Activated naive CD8-positive, alpha-beta T cell (primary cell): ENCODE data around the gene RAB11FIP4.

Experiments
- H3K27ac Mint-ChIP-seq: one replicate; pipeline ENCODE4 v1.8.0; 2021; ENCODE audit warnings: mixed read lengths
- H3K27me3 Mint-ChIP-seq: one replicate; pipeline ENCODE4 v1.8.0; 2021; ENCODE audit warnings: mixed read lengths
- H3K36me3 Mint-ChIP-seq: one replicate; pipeline ENCODE4 v1.8.0; 2021; ENCODE audit warnings: mixed read lengths
- H3K4me1 Mint-ChIP-seq: one replicate; pipeline ENCODE4 v1.8.0; 2021; ENCODE audit warnings: low read depth, mixed read lengths
- H3K4me3 Mint-ChIP-seq: one replicate; pipeline ENCODE4 v1.8.0; 2021; ENCODE audit warnings: mild to moderate bottlenecking, mixed read lengths
- H3K9me3 Mint-ChIP-seq: one replicate; pipeline ENCODE4 v1.8.0; 2021; ENCODE audit warnings: low read depth, mixed read lengths

Gene RAB11FIP4

GRCh38 chr17:31511195-31511578 is 119.7 kb downstream of the RAB11FIP4 start:
- peak overlapping the region; percentile 44 for H3K4me3 Mint-ChIP-seq

GRCh38 chr17:31511580-31511979 is 120.1 kb downstream of the RAB11FIP4 start:
- Mint-ChIP-seq H3K27ac (peak overlapping the region; percentile 100), H3K36me3 (no peaks in the 10 kb centered on the region), H3K4me3 (no peak overlapping the region), H3K4me1 (peaks cover 59% of the 10 kb centered on the region), H3K27me3 (no peaks in the 10 kb centered on the region), H3K9me3 (no peaks in the 10 kb centered on the region)

More at GRCh38 chr17:31511195-31511578, 119.7 kb downstream of the RAB11FIP4 start:
- Mint-ChIP-seq H3K9me3 (no peaks in the 10 kb centered on the region), H3K27ac (peak overlapping the region; percentile 100), H3K27me3 (no peaks in the 10 kb centered on the region), H3K36me3 (no peaks in the 10 kb centered on the region), H3K4me1 (peaks cover 62% of the 10 kb centered on the region)

GRCh38 chr17:31512104-31512740 is 120.7 kb downstream of the RAB11FIP4 start:
- Mint-ChIP-seq H3K27ac (peak overlapping the region; percentile 61), H3K4me3 (no peak overlapping the region), H3K4me1 (peaks cover 57% of the 10 kb centered on the region), H3K27me3 (no peaks in the 10 kb centered on the region), H3K9me3 (no peaks in the 10 kb centered on the region), H3K36me3 (no peaks in the 10 kb centered on the region)

- H3K4me3 Mint-ChIP-seq, result no peak overlapping the region
- no peaks in the 10 kb centered on the region for H3K36me3 Mint-ChIP-seq
- no peaks in the 10 kb centered on the region for H3K9me3 Mint-ChIP-seq
- H3K4me1 Mint-ChIP-seq, result peaks cover 57% of the 10 kb centered on the region
- no peaks in the 10 kb centered on the region for H3K27me3 Mint-ChIP-seq
- H3K27ac Mint-ChIP-seq, result peak overlapping the region; percentile 61
These were observed 121.3 kb downstream of the RAB11FIP4 start for GRCh38 chr17:31512796-31513195.

- H3K36me3 Mint-ChIP-seq, result no peaks in the 10 kb centered on the region
- H3K4me1 Mint-ChIP-seq, result peaks cover 47% of the 10 kb centered on the region
- no peaks in the 10 kb centered on the region for H3K27me3 Mint-ChIP-seq
- peak overlapping the region; percentile 50 for H3K27ac Mint-ChIP-seq
- no peaks in the 10 kb centered on the region for H3K9me3 Mint-ChIP-seq
- H3K4me3 Mint-ChIP-seq, result no peak overlapping the region
These were observed 122.4 kb downstream of the RAB11FIP4 start for GRCh38 chr17:31513731-31514427.

GRCh38 chr17:31515267-31515666 is 123.8 kb downstream of the RAB11FIP4 start:
- Mint-ChIP-seq H3K36me3 (no peaks in the 10 kb centered on the region), H3K27ac (peak overlapping the region; percentile 86)

GRCh38 chr17:31517524-31517923 is 126.0 kb downstream of the RAB11FIP4 start:
- no peak overlapping the region for H3K4me3 Mint-ChIP-seq
- H3K4me1 Mint-ChIP-seq, result peaks cover 17% of the 10 kb centered on the region
- peaks cover 3% of the 10 kb centered on the region for H3K36me3 Mint-ChIP-seq
- H3K27ac Mint-ChIP-seq, result no peak overlapping the region
- H3K27me3 Mint-ChIP-seq, result no peaks in the 10 kb centered on the region
- H3K9me3 Mint-ChIP-seq, result no peaks in the 10 kb centered on the region

More at GRCh38 chr17:31515267-31515666, 123.8 kb downstream of the RAB11FIP4 start:
- Mint-ChIP-seq H3K27me3 (no peaks in the 10 kb centered on the region), H3K4me1 (peaks cover 33% of the 10 kb centered on the region), H3K4me3 (no peak overlapping the region), H3K9me3 (no peaks in the 10 kb centered on the region)

- Mint-ChIP-seq H3K4me3 (no peak overlapping the region), H3K9me3 (no peaks in the 10 kb centered on the region), H3K27ac (no peak overlapping the region), H3K27me3 (no peaks in the 10 kb centered on the region), H3K4me1 (peaks cover 15% of the 10 kb centered on the region), H3K36me3 (peaks cover 3% of the 10 kb centered on the region)
These were observed 127.0 kb downstream of the RAB11FIP4 start for GRCh38 chr17:31518478-31518877.

GRCh38 chr17:31521632-31522283 is 130.3 kb downstream of the RAB11FIP4 start:
- no peaks in the 10 kb centered on the region for H3K4me1 Mint-ChIP-seq
- H3K9me3 Mint-ChIP-seq, result no peaks in the 10 kb centered on the region
- H3K4me3 Mint-ChIP-seq, result no peak overlapping the region
- no peaks in the 10 kb centered on the region for H3K27me3 Mint-ChIP-seq
- peaks cover 3% of the 10 kb centered on the region for H3K36me3 Mint-ChIP-seq
- no peak overlapping the region for H3K27ac Mint-ChIP-seq

- Mint-ChIP-seq H3K27ac (no peak overlapping the region), H3K36me3 (peaks cover 3% of the 10 kb centered on the region), H3K4me3 (no peak overlapping the region)
These were observed 130.9 kb downstream of the RAB11FIP4 start for GRCh38 chr17:31522284-31522931.

GRCh38 chr17:31522987-31523495 is 131.6 kb downstream of the RAB11FIP4 start:
- Mint-ChIP-seq H3K36me3 (peaks cover 3% of the 10 kb centered on the region), H3K27ac (no peak overlapping the region), H3K27me3 (no peaks in the 10 kb centered on the region), H3K9me3 (no peaks in the 10 kb centered on the region), H3K4me3 (no peak overlapping the region), H3K4me1 (no peaks in the 10 kb centered on the region)

More at GRCh38 chr17:31522284-31522931, 130.9 kb downstream of the RAB11FIP4 start:
- H3K4me1 Mint-ChIP-seq, result no peaks in the 10 kb centered on the region
- no peaks in the 10 kb centered on the region for H3K27me3 Mint-ChIP-seq
- no peaks in the 10 kb centered on the region for H3K9me3 Mint-ChIP-seq

GRCh38 chr17:31523862-31524730 is 132.6 kb downstream of the RAB11FIP4 start:
- Mint-ChIP-seq H3K4me3 (no peak overlapping the region), H3K9me3 (no peaks in the 10 kb centered on the region), H3K36me3 (peaks cover 3% of the 10 kb centered on the region), H3K27ac (no peak overlapping the region), H3K4me1 (no peaks in the 10 kb centered on the region), H3K27me3 (no peaks in the 10 kb centered on the region)

GRCh38 chr17:31524926-31525800 is 133.7 kb downstream of the RAB11FIP4 start:
- Mint-ChIP-seq H3K4me3 (no peak overlapping the region), H3K4me1 (no peaks in the 10 kb centered on the region), H3K9me3 (no peaks in the 10 kb centered on the region), H3K27me3 (no peaks in the 10 kb centered on the region), H3K27ac (no peak overlapping the region), H3K36me3 (peaks cover 3% of the 10 kb centered on the region)
